Measurements from ENCODE around the gene FBXO31. TPM values are rescaled to one million over a fixed set of nuclear protein-coding genes. Genes with fewer than 3 reads are reported as not detected.

Gene FBXO31
- total and polyA plus RNA-seq, 2 of the 13 experiments (the other 11 are each of a cell fraction or from before 2014, with no cell fraction given), result 92.4 to 101 TPM

GRCh38 chr16:87324411-87325275, 58.9 kb downstream of the FBXO31 start (continued):
- TF ChIP-seq ZNF691 (CRISPR knock-in tag; IDR thresholded peaks at IDR 0.05; ENCODE audit: borderline replicate concordance, low read depth) (0 out of 2 replicates have a peak, but pooled peaks have one; percentile 16), TEAD3 (CRISPR knock-in tag; optimal IDR thresholded peaks at IDR 0.05; ENCODE audit: borderline replicate concordance) (no peak), KAT7 (CRISPR knock-in tag; IDR thresholded peaks at IDR 0.05; ENCODE audit: borderline replicate concordance) (no peak), ZC3H13 (CRISPR knock-in tag; IDR thresholded peaks at IDR 0.05) (0 out of 2 replicates have a peak, but pooled peaks have one; percentile 38), REPIN1 (CRISPR knock-in tag; IDR thresholded peaks at IDR 0.05; ENCODE audit: borderline replicate concordance, low read depth) (peak; percentile 49; the same call in 1 of the 2 replicates), ZNF512B (CRISPR knock-in tag; IDR thresholded peaks at IDR 0.05; ENCODE audit: borderline replicate concordance) (no peak), ZNF710 (CRISPR knock-in tag; IDR thresholded peaks at IDR 0.05; ENCODE audit: borderline replicate concordance) (no peak), PATZ1 (CRISPR knock-in tag; IDR thresholded peaks at IDR 0.05) (peak; percentile 71), RFX5 (IDR thresholded peaks at IDR 0.05; ENCODE audit: low read depth, low read length) (0 out of 2 replicates have a peak, but pooled peaks have one; percentile 14), LCORL (IDR thresholded peaks at IDR 0.05) (no peak), LCORL (CRISPR knock-in tag; IDR thresholded peaks at IDR 0.05) (0 out of 2 replicates have a peak, but pooled peaks have one; percentile 41), MTA3 (CRISPR knock-in tag; IDR thresholded peaks at IDR 0.05) (no peak), DNMT1 (CRISPR knock-in tag; IDR thresholded peaks at IDR 0.05) (0 out of 2 replicates have a peak, but pooled peaks have one; percentile 83), BORCS8-MEF2B (CRISPR knock-in tag; IDR thresholded peaks at IDR 0.05) (no peak; the same call in 1 of the 2 replicates), NONO (IDR thresholded peaks at IDR 0.05) (no peak), NONO (CRISPR knock-in tag; conservative IDR thresholded peaks at IDR 0.05) (peak; percentile 62; the same call in 1 of the 2 replicates), CSRNP1 (CRISPR knock-in tag; IDR thresholded peaks at IDR 0.05) (no peak), ARNT (IDR thresholded peaks at IDR 0.05) (no peak), KLF13 (CRISPR knock-in tag; IDR thresholded peaks at IDR 0.05) (no peak)

Measured in HepG2 (cell line).